ENCODE data around the gene EFNA4. TPM values are rescaled to one million over a fixed set of nuclear protein-coding genes. Genes with fewer than 3 reads are reported as not detected.

The EFNA4 gene
- total and polyA plus RNA-seq, 11 donors, result 1.1 to 4.8 (median 2.2) TPM

- Histone ChIP-seq H3K36me3 (peaks cover 0 to 25% (median 17%) of the 10 kb centered on the region in 9 donors), H3K27ac (no peak overlapping the region), H3K4me3 (no peak overlapping the region), H3K27me3 (no peaks in the 10 kb centered on the region), H3K9me3 (no peaks in the 10 kb centered on the region), H3K4me1 (peaks cover 5 to 34% (median 14%) of the 10 kb centered on the region in 12 donors)
- DNase-seq (no peak), ATAC-seq (no peak)
- 86 to 92% (median 91%) methylated on average over 8 of the region's 8 CpGs for WGBS, 4 donors
- TF ChIP-seq POLR2A (IDR thresholded peaks at IDR 0.05), result no peak
- TF ChIP-seq, protein P1, sequence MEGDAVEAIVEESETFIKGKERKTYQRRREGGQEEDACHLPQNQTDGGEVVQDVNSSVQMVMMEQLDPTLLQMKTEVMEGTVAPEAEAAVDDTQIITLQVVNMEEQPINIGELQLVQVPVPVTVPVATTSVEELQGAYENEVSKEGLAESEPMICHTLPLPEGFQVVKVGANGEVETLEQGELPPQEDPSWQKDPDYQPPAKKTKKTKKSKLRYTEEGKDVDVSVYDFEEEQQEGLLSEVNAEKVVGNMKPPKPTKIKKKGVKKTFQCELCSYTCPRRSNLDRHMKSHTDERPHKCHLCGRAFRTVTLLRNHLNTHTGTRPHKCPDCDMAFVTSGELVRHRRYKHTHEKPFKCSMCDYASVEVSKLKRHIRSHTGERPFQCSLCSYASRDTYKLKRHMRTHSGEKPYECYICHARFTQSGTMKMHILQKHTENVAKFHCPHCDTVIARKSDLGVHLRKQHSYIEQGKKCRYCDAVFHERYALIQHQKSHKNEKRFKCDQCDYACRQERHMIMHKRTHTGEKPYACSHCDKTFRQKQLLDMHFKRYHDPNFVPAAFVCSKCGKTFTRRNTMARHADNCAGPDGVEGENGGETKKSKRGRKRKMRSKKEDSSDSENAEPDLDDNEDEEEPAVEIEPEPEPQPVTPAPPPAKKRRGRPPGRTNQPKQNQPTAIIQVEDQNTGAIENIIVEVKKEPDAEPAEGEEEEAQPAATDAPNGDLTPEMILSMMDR (IDR thresholded peaks at IDR 0.05), result no peak
- intact Hi-C loops (cut with DNase I), result loop anchor here in 5 of 10 donors (5.0 kb wide), 5 partner anchors 34 to 61 kb away; partner anchors contain the start of genes ADAM15 (in 1 of the 5), CKS1B (in 1 of the 5), PBXIP1 (in 1 of the 5) and PYGO2 (in 1 of the 5)
Measured at GRCh38 chr1:155018617-155019348, 44.8 kb upstream of the EFNA4 start.

DNA sequence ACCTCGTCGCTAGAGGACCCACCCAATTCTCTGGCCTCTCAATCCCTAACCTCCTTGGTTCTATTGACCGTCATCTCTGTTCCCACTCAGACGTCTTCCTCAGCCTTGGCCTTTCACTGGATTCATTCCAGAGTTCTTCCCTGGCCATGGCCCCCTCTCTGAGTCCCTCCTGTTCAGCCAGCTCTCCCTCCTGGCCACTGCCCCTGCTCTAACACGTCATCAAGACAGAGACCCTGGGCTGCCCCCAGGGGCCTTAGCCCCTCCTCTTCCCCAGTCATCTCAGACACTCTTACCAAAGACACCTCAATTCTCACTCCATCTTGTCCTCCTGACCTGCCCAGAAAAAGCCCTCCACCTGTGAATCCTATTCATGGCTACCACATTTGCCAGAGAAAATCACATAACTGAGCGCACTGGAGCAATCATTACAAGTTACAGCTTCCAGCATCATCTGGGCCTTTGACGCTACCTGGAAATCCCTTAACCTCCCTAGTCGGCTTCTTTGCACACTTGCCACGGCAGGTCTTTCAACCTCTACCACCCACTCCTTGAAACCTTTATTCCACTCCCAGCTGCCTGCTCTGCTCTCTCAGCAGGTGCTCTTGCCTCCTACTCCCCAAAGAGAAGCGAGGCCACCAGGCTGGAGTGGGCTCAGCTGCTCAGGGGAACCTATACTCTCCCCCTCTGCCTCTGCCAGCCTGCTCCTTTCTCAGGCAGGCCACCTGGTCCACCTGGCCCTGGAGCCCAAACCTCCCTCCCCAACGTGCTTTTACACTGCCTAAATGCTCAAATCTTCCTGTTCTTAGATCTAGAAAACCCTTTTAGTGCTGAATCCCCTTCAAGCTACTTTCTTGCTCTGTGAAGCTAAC lies 43.9 kb upstream of the EFNA4 start:
- DNase-seq, result peak in 1 of 5 donors; percentile 58
- no peak overlapping the region for H3K27ac ChIP-seq

DNA sequence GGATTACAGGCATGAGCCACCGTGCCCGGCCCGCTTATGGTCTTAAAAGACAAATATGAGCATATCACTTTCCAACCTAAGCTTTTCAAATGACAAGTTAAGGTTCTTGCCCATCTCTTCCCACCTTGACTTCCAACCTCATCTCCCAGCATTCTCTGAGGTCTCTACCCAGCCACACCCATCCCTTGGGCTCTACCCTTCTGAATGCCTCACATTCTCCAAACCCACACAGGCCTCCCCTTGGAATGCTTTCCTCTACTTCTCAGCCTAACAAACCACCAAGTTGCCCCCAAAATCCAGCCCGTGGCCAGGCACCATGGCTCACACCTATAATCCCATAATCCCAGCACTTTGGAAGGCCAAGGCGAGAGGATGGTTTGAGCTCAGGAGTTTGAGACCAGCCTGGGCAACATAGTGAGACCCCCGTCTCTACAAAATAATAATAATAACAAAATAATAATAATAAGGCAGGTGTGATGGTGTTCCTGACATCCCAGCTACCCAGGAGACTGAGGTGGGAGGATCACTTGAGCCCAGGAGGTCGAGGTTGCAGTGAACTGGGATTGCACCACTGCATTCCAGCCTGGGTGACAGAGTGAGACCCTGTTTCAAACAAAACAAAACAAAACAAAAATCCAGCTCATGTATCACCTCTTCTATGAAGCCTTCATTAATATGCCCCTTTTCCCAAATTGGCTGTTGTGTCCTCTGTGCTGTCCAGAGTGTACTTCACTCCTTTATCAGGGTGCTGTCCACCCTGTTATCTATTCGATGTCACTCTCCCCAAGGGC lies 41.2 kb upstream of the EFNA4 start:
- Histone ChIP-seq H3K27me3 (no peaks in the 10 kb centered on the region), H3K36me3 (no peaks in the 10 kb centered on the region), H3K4me3 (no peak overlapping the region), H3K27ac (no peak overlapping the region), H3K4me1 (peaks cover 5 to 23% (median 7%) of the 10 kb centered on the region in 12 donors), H3K9me3 (no peaks in the 10 kb centered on the region)
- intact Hi-C loops (cut with DNase I), result no loop called here
- TF ChIP-seq POLR2A (IDR thresholded peaks at IDR 0.05), result no peak
- TF ChIP-seq, protein P1 (IDR thresholded peaks at IDR 0.05), result no peak
- 79 to 84% (median 81%) methylated on average over 8 of the region's 8 CpGs for WGBS, 4 donors
- DNase-seq, result no peak
- no peak for ATAC-seq

More for the DNA sequence above, 43.9 kb upstream of the EFNA4 start:
- H3K9me3 ChIP-seq, result no peaks in the 10 kb centered on the region
- no peak for ATAC-seq
- TF ChIP-seq, protein P1 (IDR thresholded peaks at IDR 0.05), result no peak
- no peak for TF ChIP-seq POLR2A (IDR thresholded peaks at IDR 0.05)
- peaks cover 5 to 30% (median 14%) of the 10 kb centered on the region in 12 donors for H3K4me1 ChIP-seq
- H3K27me3 ChIP-seq, result no peaks in the 10 kb centered on the region
- WGBS, 4 donors, result 82 to 90% (median 86%) methylated on average over 11 of the region's 11 CpGs
- peaks cover 0 to 18% (median 10%) of the 10 kb centered on the region in 9 donors for H3K36me3 ChIP-seq
- no peak overlapping the region for H3K4me3 ChIP-seq
- intact Hi-C loops (cut with DNase I), result loop anchor here in 5 of 10 donors (5.0 kb wide), 5 partner anchors 33 to 62 kb away; partner anchors contain the start of genes ADAM15 (in 1 of the 5), CKS1B (in 1 of the 5), PBXIP1 (in 1 of the 5) and PYGO2 (in 1 of the 5)

Measured in heart left ventricle (tissue), 16 donors.